WTC11 (cell line): ENCODE measurements around the gene CACNA1A.

Source experiments
- CTCF ChIP-seq: fragments of 200-600 bp; IDR thresholded peaks from 2 replicates; pipeline ENCODE4 v1.8.0; 2022; ENCODE audit warnings: antibody characterized with exemption
- MYBL2 ChIP-seq: sonication (generic); formaldehyde crosslinking; IDR thresholded peaks from 2 replicates; pipeline ENCODE4 v1.8.1; 2023; ENCODE audit warnings: mild to moderate bottlenecking, moderate library complexity, missing genetic modification reagents
- NFYB ChIP-seq: sonication (generic); formaldehyde crosslinking; conservative IDR thresholded peaks from 2 replicates; pipeline ENCODE4 v1.8.0; 2022; ENCODE audit warnings: low read depth, missing genetic modification reagents
- SMAD3 ChIP-seq: sonication (generic); formaldehyde crosslinking; IDR thresholded peaks from 2 replicates; pipeline ENCODE4 v1.8.0; 2022; ENCODE audit warnings: missing genetic modification reagents, mild to moderate bottlenecking, borderline replicate concordance
- SP1 ChIP-seq: sonication (generic); formaldehyde crosslinking; conservative IDR thresholded peaks from 2 replicates; pipeline ENCODE4 v1.8.1; 2022; ENCODE audit warnings: missing genetic modification reagents
- ZNF138 ChIP-seq: sonication (generic); formaldehyde crosslinking; conservative IDR thresholded peaks from 2 replicates; pipeline ENCODE4 v1.8.1; 2022; ENCODE audit warnings: mild to moderate bottlenecking, moderate library complexity, missing genetic modification reagents

- TF ChIP-seq SMAD3 (CRISPR knock-in tag), result no peak
- no peak for TF ChIP-seq CTCF
- TF ChIP-seq ZNF138 (CRISPR knock-in tag), result no peak
- no peak for TF ChIP-seq NFYB (CRISPR knock-in tag)
- no peak for TF ChIP-seq MYBL2 (CRISPR knock-in tag)
- no peak for TF ChIP-seq SP1 (CRISPR knock-in tag)
These were observed 68.2 kb downstream of the CACNA1A start for GRCh38 chr19:13437919-13438618.
